H9 (cell line): ENCODE results near the gene EPSTI1. TPM values are rescaled to one million over a fixed set of nuclear protein-coding genes. Genes with fewer than 3 reads are reported as not detected.

Experiments used
- DNase-seq: peaks from one replicate; pipeline ENCODE4 v3.0.0-alpha.2; 2017
- H2AFZ ChIP-seq: one replicate; pipeline ENCODE4 v1.6.1; 2013; ENCODE audit warnings: mild to moderate bottlenecking, low read length, control low read depth, moderate library complexity
- H2AK5ac ChIP-seq: 2 replicates; pipeline ENCODE4 v1.6.1; 2013; ENCODE audit warnings: low read length, control low read depth, mixed read lengths; ENCODE audit not compliant: insufficient read length
- H2BK120ac ChIP-seq: one replicate; pipeline ENCODE4 v1.6.1; 2013; ENCODE audit warnings: low read depth, mild to moderate bottlenecking, low read length, control low read depth, inconsistent platforms; ENCODE audit not compliant: poor library complexity, severe bottlenecking
- H2BK12ac ChIP-seq: 2 replicates; pipeline ENCODE4 v1.6.1; 2013; ENCODE audit warnings: low read length, control low read depth, mixed read lengths, low read depth; ENCODE audit not compliant: insufficient read length
- H2BK15ac ChIP-seq: 2 replicates; pipeline ENCODE4 v1.6.1; 2013; ENCODE audit warnings: low read depth, low read length, control low read depth
- H2BK20ac ChIP-seq: one replicate; pipeline ENCODE4 v1.6.1; 2013; ENCODE audit warnings: low read depth, mild to moderate bottlenecking, low read length, control low read depth, inconsistent platforms; ENCODE audit not compliant: poor library complexity, severe bottlenecking
- H2BK5ac ChIP-seq: 2 replicates; pipeline ENCODE4 v1.6.1; 2013; ENCODE audit warnings: low read length, control low read depth, mixed read lengths; ENCODE audit not compliant: insufficient read length
- H3K14ac ChIP-seq: 2 replicates; pipeline ENCODE4 v1.6.1; 2013; ENCODE audit warnings: low read length, control low read depth; ENCODE audit not compliant: insufficient read depth
- H3K18ac ChIP-seq: 2 replicates; pipeline ENCODE4 v1.6.1; 2013; ENCODE audit warnings: low read depth, mild to moderate bottlenecking, mixed read lengths, low read length, control low read depth; ENCODE audit not compliant: insufficient read length
- H3K23ac ChIP-seq: 2 replicates; pipeline ENCODE4 v1.6.1; 2013; ENCODE audit warnings: low read length, control low read depth, mixed read lengths, low read depth; ENCODE audit not compliant: insufficient read length
- H3K23me2 ChIP-seq: 2 replicates; pipeline ENCODE4 v1.6.1; 2013; ENCODE audit warnings: low read depth, mild to moderate bottlenecking, mixed read lengths, low read length, control low read depth; ENCODE audit not compliant: insufficient read length, poor library complexity, severe bottlenecking
- H3K27ac ChIP-seq: 2 replicates; pipeline ENCODE4 v1.5.1; 2013; ENCODE audit warnings: low read length, control low read depth, mixed read lengths, low read depth; ENCODE audit not compliant: insufficient read length
- H3K27me3 ChIP-seq: 2 replicates; pipeline ENCODE4 v1.6.1; 2013; ENCODE audit warnings: low read length, control low read depth, inconsistent platforms; ENCODE audit not compliant: insufficient read depth
- H3K4ac ChIP-seq: 2 replicates; pipeline ENCODE4 v1.6.1; 2013; ENCODE audit warnings: low read depth, mild to moderate bottlenecking, control low read depth, inconsistent platforms, low read length, moderate library complexity
- H3K4me1 ChIP-seq: 2 replicates; pipeline ENCODE4 v1.6.1; 2013; ENCODE audit warnings: low read length, control low read depth, inconsistent platforms; ENCODE audit not compliant: insufficient read depth
- H3K4me2 ChIP-seq: 2 replicates; pipeline ENCODE4 v1.6.1; 2013; ENCODE audit warnings: low read length, control low read depth, mixed read lengths; ENCODE audit not compliant: insufficient read length, insufficient read depth
- H3K56ac ChIP-seq: 2 replicates; pipeline ENCODE4 v1.6.1; 2013; ENCODE audit warnings: low read depth, mild to moderate bottlenecking, mixed read lengths, low read length, control low read depth; ENCODE audit not compliant: insufficient read length
- H3K79me1 ChIP-seq: 2 replicates; pipeline ENCODE4 v1.6.1; 2013; ENCODE audit warnings: low read depth, mild to moderate bottlenecking, moderate library complexity, low read length, control low read depth, inconsistent platforms; ENCODE audit not compliant: insufficient read depth, poor library complexity, severe bottlenecking
- H3K79me2 ChIP-seq: 2 replicates; pipeline ENCODE4 v1.6.1; 2013; ENCODE audit warnings: low read length, control low read depth, inconsistent platforms; ENCODE audit not compliant: insufficient read depth
- H3K9ac ChIP-seq: 2 replicates; pipeline ENCODE4 v1.6.1; 2013; ENCODE audit warnings: low read length, control low read depth, mixed read lengths; ENCODE audit not compliant: insufficient read length; ENCODE audit errors: extremely low read depth
- H3K9me3 ChIP-seq: one replicate; pipeline ENCODE4 v1.6.1; 2013; ENCODE audit warnings: low read depth, low read length, inconsistent platforms; ENCODE audit not compliant: control insufficient read depth
- H3T11ph ChIP-seq: one replicate; pipeline ENCODE4 v1.6.1; 2013; ENCODE audit warnings: mild to moderate bottlenecking, low read length, control low read depth, inconsistent platforms
- H4K20me1 ChIP-seq: one replicate; pipeline ENCODE4 v1.6.1; 2013; ENCODE audit not compliant: control insufficient read depth, insufficient read length, insufficient read depth
- H4K5ac ChIP-seq: 2 replicates; pipeline ENCODE4 v1.6.1; 2013; ENCODE audit warnings: low read depth, mild to moderate bottlenecking, mixed read lengths, low read length, control low read depth; ENCODE audit not compliant: insufficient read length
- H4K8ac ChIP-seq: replicated peaks from 2 replicates; pipeline ENCODE4 v1.6.1; 2013; ENCODE audit warnings: low read length, control low read depth, mixed read lengths, low read depth; ENCODE audit not compliant: insufficient read length
- H4K91ac ChIP-seq: 2 replicates; pipeline ENCODE4 v1.6.1; 2013; ENCODE audit warnings: low read depth, mild to moderate bottlenecking, moderate library complexity, mixed read lengths, low read length, control low read depth; ENCODE audit not compliant: insufficient read length
- H3K27ac Mint-ChIP-seq, 3 experiments: 2 replicates in 2 of 3; 3 replicates in 1 of 3; pipeline ENCODE4 v1.8.0; 2020 to 2021; ENCODE audit warnings: mixed read lengths in 3 of 3, mild to moderate bottlenecking in 1 of 3, moderate library complexity in 1 of 3
- H3K27me3 Mint-ChIP-seq: 2 replicates; pipeline ENCODE4 v1.8.0; 2021; ENCODE audit warnings: low read depth, mild to moderate bottlenecking, moderate library complexity, mixed read lengths
- H3K36me3 Mint-ChIP-seq, 3 experiments: 2 replicates in 2 of 3; 3 replicates in 1 of 3; pipeline ENCODE4 v1.8.0; 2020 to 2021; ENCODE audit warnings: low read depth in 3 of 3, mixed read lengths in 3 of 3; ENCODE audit not compliant: insufficient read depth in 1 of 3
- H3K4me1 Mint-ChIP-seq, 2 experiments: 2 replicates each; pipeline ENCODE4 v1.8.0; 2020; ENCODE audit warnings: mixed read lengths in 2 of 2
- H3K4me3 Mint-ChIP-seq, 2 experiments: 2 replicates in 1 of 2; 3 replicates in 1 of 2; pipeline ENCODE4 v1.8.0; 2020 to 2021; ENCODE audit warnings: mild to moderate bottlenecking in 2 of 2, mixed read lengths in 2 of 2, moderate library complexity in 1 of 2
- H3K9me3 Mint-ChIP-seq, 2 experiments: 2 replicates in 1 of 2; 3 replicates in 1 of 2; pipeline ENCODE4 v1.8.0; 2020; ENCODE audit warnings: mild to moderate bottlenecking in 2 of 2, mixed read lengths in 2 of 2, moderate library complexity in 1 of 2
- CTCF ChIP-seq: fragments of 200-600 bp; sonication (generic); conservative IDR thresholded peaks from 3 replicates; pipeline ENCODE4 v1.8.0; 2021; ENCODE audit warnings: antibody characterized with exemption, mild to moderate bottlenecking
- WGBS: extraction: QIAGEN DNeasy Blood & Tissue Kit; methylation state at CpG from one replicate; pipeline ENCODE4 v1.1.7; 2013; ENCODE audit warnings: missing lambda C conversion rate, low lambda C conversion rate, mixed read lengths; ENCODE audit not compliant: insufficient read length; ENCODE audit errors: extremely low coverage; 5-methylcytosine and 5-hydroxymethylcytosine counted together
- total RNA-seq: library from RNA; stranded (reverse); gene quantifications from 2 replicates; pipeline ENCODE4 v1.2.1, GENCODE V29; 2021

The EPSTI1 gene
- total RNA-seq, 1 experiment from 2014 or later = 0.70 TPM

- H3K27ac Mint-ChIP-seq = no peak overlapping the region
- H2AK5ac ChIP-seq = no peak overlapping the region
- H3K4me2 ChIP-seq = no peak overlapping the region
These were observed 30.1 kb upstream of the EPSTI1 start for GRCh38 chr13:43021926-43022670.

More at GRCh38 chr13:43021926-43022670, 30.1 kb upstream of the EPSTI1 start:
- peaks cover 8% of the 10 kb centered on the region for H3K27me3 Mint-ChIP-seq
- Histone ChIP-seq H3K4me1 (no peaks in the 10 kb centered on the region; the same call in 1 of the 2 replicates), H2BK12ac (no peak overlapping the region), H3K27ac (no peak overlapping the region), H2BK5ac (no peak overlapping the region), H3K4ac (no peak overlapping the region), H3K9ac (no peak overlapping the region), H3K27me3 (no peaks in the 10 kb centered on the region), H2BK120ac (no peak overlapping the region), H3T11ph (no peak overlapping the region), H4K5ac (no peak overlapping the region), H3K56ac (no peak overlapping the region), H3K9me3 (no peaks in the 10 kb centered on the region), H3K18ac (no peak overlapping the region), H3K23me2 (peaks cover 11% of the 10 kb centered on the region), H4K8ac (no peak overlapping the region), H3K79me1 (no peaks in the 10 kb centered on the region), H2BK20ac (no peak overlapping the region), H4K20me1 (no peaks in the 10 kb centered on the region), H2BK15ac (no peak overlapping the region), H2AFZ (no peak overlapping the region), H3K23ac (no peak overlapping the region), H4K91ac (no peak overlapping the region), H3K14ac (no peak overlapping the region), H3K79me2 (no peaks in the 10 kb centered on the region)
- H3K4me1 Mint-ChIP-seq = peaks cover 8% of the 10 kb centered on the region in 2 experiments
- H3K4me3 Mint-ChIP-seq = no peak overlapping the region
- peaks cover 0 to 7% (median 5%) of the 10 kb centered on the region in 3 experiments; a peak in 4 of 7 replicates for H3K36me3 Mint-ChIP-seq
- H3K9me3 Mint-ChIP-seq = 0 out of 5 replicates have a peak, but pooled peaks cover 0 to 3% of the 10 kb centered on the region in 2 experiments
- TF ChIP-seq CTCF = no peak
- no CpG with 5 or more reads among the region's 11 CpGs for WGBS
- no peak for DNase-seq
